ENCODE data around the gene CCNDBP1. TPM values are rescaled to one million over a fixed set of nuclear protein-coding genes. Genes with fewer than 3 reads are reported as not detected.

CCNDBP1 gene
- total and polyA plus RNA-seq, 2 of the 8 experiments (the other 6 are each of a cell fraction or from before 2014, with no cell fraction given) = 23.4 to 29.0 TPM

GRCh38 chr15:43190178-43190577 lies 5.0 kb downstream of the CCNDBP1 start (continued):
- TF ChIP-seq, protein P1, sequence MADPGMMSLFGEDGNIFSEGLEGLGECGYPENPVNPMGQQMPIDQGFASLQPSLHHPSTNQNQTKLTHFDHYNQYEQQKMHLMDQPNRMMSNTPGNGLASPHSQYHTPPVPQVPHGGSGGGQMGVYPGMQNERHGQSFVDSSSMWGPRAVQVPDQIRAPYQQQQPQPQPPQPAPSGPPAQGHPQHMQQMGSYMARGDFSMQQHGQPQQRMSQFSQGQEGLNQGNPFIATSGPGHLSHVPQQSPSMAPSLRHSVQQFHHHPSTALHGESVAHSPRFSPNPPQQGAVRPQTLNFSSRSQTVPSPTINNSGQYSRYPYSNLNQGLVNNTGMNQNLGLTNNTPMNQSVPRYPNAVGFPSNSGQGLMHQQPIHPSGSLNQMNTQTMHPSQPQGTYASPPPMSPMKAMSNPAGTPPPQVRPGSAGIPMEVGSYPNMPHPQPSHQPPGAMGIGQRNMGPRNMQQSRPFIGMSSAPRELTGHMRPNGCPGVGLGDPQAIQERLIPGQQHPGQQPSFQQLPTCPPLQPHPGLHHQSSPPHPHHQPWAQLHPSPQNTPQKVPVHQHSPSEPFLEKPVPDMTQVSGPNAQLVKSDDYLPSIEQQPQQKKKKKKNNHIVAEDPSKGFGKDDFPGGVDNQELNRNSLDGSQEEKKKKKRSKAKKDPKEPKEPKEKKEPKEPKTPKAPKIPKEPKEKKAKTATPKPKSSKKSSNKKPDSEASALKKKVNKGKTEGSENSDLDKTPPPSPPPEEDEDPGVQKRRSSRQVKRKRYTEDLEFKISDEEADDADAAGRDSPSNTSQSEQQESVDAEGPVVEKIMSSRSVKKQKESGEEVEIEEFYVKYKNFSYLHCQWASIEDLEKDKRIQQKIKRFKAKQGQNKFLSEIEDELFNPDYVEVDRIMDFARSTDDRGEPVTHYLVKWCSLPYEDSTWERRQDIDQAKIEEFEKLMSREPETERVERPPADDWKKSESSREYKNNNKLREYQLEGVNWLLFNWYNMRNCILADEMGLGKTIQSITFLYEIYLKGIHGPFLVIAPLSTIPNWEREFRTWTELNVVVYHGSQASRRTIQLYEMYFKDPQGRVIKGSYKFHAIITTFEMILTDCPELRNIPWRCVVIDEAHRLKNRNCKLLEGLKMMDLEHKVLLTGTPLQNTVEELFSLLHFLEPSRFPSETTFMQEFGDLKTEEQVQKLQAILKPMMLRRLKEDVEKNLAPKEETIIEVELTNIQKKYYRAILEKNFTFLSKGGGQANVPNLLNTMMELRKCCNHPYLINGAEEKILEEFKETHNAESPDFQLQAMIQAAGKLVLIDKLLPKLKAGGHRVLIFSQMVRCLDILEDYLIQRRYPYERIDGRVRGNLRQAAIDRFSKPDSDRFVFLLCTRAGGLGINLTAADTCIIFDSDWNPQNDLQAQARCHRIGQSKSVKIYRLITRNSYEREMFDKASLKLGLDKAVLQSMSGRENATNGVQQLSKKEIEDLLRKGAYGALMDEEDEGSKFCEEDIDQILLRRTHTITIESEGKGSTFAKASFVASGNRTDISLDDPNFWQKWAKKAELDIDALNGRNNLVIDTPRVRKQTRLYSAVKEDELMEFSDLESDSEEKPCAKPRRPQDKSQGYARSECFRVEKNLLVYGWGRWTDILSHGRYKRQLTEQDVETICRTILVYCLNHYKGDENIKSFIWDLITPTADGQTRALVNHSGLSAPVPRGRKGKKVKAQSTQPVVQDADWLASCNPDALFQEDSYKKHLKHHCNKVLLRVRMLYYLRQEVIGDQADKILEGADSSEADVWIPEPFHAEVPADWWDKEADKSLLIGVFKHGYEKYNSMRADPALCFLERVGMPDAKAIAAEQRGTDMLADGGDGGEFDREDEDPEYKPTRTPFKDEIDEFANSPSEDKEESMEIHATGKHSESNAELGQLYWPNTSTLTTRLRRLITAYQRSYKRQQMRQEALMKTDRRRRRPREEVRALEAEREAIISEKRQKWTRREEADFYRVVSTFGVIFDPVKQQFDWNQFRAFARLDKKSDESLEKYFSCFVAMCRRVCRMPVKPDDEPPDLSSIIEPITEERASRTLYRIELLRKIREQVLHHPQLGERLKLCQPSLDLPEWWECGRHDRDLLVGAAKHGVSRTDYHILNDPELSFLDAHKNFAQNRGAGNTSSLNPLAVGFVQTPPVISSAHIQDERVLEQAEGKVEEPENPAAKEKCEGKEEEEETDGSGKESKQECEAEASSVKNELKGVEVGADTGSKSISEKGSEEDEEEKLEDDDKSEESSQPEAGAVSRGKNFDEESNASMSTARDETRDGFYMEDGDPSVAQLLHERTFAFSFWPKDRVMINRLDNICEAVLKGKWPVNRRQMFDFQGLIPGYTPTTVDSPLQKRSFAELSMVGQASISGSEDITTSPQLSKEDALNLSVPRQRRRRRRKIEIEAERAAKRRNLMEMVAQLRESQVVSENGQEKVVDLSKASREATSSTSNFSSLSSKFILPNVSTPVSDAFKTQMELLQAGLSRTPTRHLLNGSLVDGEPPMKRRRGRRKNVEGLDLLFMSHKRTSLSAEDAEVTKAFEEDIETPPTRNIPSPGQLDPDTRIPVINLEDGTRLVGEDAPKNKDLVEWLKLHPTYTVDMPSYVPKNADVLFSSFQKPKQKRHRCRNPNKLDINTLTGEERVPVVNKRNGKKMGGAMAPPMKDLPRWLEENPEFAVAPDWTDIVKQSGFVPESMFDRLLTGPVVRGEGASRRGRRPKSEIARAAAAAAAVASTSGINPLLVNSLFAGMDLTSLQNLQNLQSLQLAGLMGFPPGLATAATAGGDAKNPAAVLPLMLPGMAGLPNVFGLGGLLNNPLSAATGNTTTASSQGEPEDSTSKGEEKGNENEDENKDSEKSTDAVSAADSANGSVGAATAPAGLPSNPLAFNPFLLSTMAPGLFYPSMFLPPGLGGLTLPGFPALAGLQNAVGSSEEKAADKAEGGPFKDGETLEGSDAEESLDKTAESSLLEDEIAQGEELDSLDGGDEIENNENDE (IDR thresholded peaks at IDR 0.05; ENCODE audit: insufficient replicate concordance, low read length) = no peak
- TF ChIP-seq SIRT6 (IDR thresholded peaks at IDR 0.05; ENCODE audit: low read length) = no peak
- TF ChIP-seq GABPA (IDR thresholded peaks at IDR 0.05; ENCODE audit: borderline replicate concordance, insufficient read depth, low read length) = no peak
- no peak for TF ChIP-seq SIN3A (conservative IDR thresholded peaks at IDR 0.05 in 1 of 2, IDR thresholded peaks at IDR 0.05 in 1 of 2; ENCODE audit: low read depth in 1 of 2, low read length in 2 of 2)
- no peak for TF ChIP-seq KDM5A (IDR thresholded peaks at IDR 0.05; ENCODE audit: low read length)
- TF ChIP-seq USF2 (IDR thresholded peaks at IDR 0.05; ENCODE audit: low read length) = no peak

Measured in H1 (cell line).